HEK293T (cell line): ENCODE data around the gene DPPA2.
"Not testable (repeated sequence)": the region's sequence is repeated elsewhere in the genome, so short reads cannot be mapped to it uniquely, and the experiment has no call there.

Experiments used
- CTCF ChIA-PET: fragments of 350-600 bp; formaldehyde crosslinking; extraction: SDS; loops from one replicate; lab custom pipeline; 2021; ENCODE audit warnings: antibody characterized with exemption, inconsistent platforms; lab: Yijun Ruan, JAX
- POLR2A ChIA-PET: fragments of 350-600 bp; formaldehyde crosslinking; extraction: SDS; loops from one replicate; lab custom pipeline; 2020; ENCODE audit warnings: antibody characterized with exemption, inconsistent platforms; lab: Yijun Ruan, JAX
- DNase-seq: peaks from one replicate; pipeline ENCODE4 v3.0.0; 2012; ENCODE audit warnings: mixed read lengths; ENCODE audit errors: extremely low spot score
- ARNT ChIP-seq: fragments of 450-650 bp; IDR thresholded peaks from 2 replicates; pipeline ENCODE4 v1.6.1; 2017; ENCODE audit warnings: mild to moderate bottlenecking
- BHLHE40 ChIP-seq: fragments of 450-650 bp; IDR thresholded peaks from 2 replicates; pipeline ENCODE4 v1.6.1; 2016; ENCODE audit warnings: mild to moderate bottlenecking, moderate library complexity, borderline replicate concordance
- CTBP1 ChIP-seq: fragments of 450-650 bp; IDR thresholded peaks from 2 replicates; pipeline ENCODE4 v1.6.1; 2016; ENCODE audit warnings: borderline replicate concordance
- ELF4 ChIP-seq: fragments of 450-650 bp; IDR thresholded peaks from 2 replicates; pipeline ENCODE4 v1.6.1; 2017; ENCODE audit warnings: antibody characterized with exemption
- FOXA1 ChIP-seq: fragments of 450-650 bp; IDR thresholded peaks from 2 replicates; pipeline ENCODE4 v1.6.1; 2016; ENCODE audit warnings: mild to moderate bottlenecking
- FOXK2 ChIP-seq: fragments of 450-650 bp; IDR thresholded peaks from 2 replicates; pipeline ENCODE4 v1.6.1; 2016; ENCODE audit warnings: mild to moderate bottlenecking
- FOXM1 ChIP-seq: fragments of 450-650 bp; IDR thresholded peaks from 2 replicates; pipeline ENCODE4 v1.6.1; 2017; ENCODE audit warnings: mild to moderate bottlenecking, borderline replicate concordance
- HDGF ChIP-seq: fragments of 450-650 bp; IDR thresholded peaks from 2 replicates; pipeline ENCODE4 v1.6.1; 2017; ENCODE audit warnings: antibody characterized with exemption, borderline replicate concordance
- L3MBTL2 ChIP-seq: fragments of 450-650 bp; conservative IDR thresholded peaks from 2 replicates; pipeline ENCODE4 v1.6.1; 2016; ENCODE audit warnings: mild to moderate bottlenecking
- LEF1 ChIP-seq: fragments of 450-650 bp; IDR thresholded peaks from 2 replicates; pipeline ENCODE4 v1.6.1; 2017; ENCODE audit warnings: mild to moderate bottlenecking, borderline replicate concordance
- NFRKB ChIP-seq: fragments of 450-650 bp; IDR thresholded peaks from 2 replicates; pipeline ENCODE4 v1.6.1; 2016; ENCODE audit warnings: mild to moderate bottlenecking, moderate library complexity
- SP1 ChIP-seq: fragments of 450-650 bp; IDR thresholded peaks from 2 replicates; pipeline ENCODE4 v1.6.1; 2017
- SUZ12 ChIP-seq: fragments of 450-650 bp; IDR thresholded peaks from 2 replicates; pipeline ENCODE4 v1.6.1; 2016; ENCODE audit warnings: mild to moderate bottlenecking
- TARDBP ChIP-seq: fragments of 450-650 bp; IDR thresholded peaks from 2 replicates; pipeline ENCODE4 v1.6.1; 2016
- ZNF384 ChIP-seq: fragments of 450-650 bp; IDR thresholded peaks from 2 replicates; pipeline ENCODE4 v1.6.1; 2016
- TF ChIP-seq, protein P1 (sequence below): fragments of 450-650 bp; IDR thresholded peaks from 2 replicates; pipeline ENCODE4 v1.6.1; 2016

Gene DPPA2

GRCh38 chr3:109316162-109316730 lies at the start of gene DPPA2:
TSS of gene DPPA2 (minus strand) at chr3:109316517. CDS start at chr3:109314542, 1,975 bp downstream.
- CTCF ChIA-PET = no interaction called here
- POLR2A ChIA-PET = no interaction called here
- no peak for TF ChIP-seq ELF4
- TF ChIP-seq HDGF = no peak
- no peak for TF ChIP-seq FOXM1
- TF ChIP-seq CTBP1 = no peak
- no peak for DNase-seq

- ChIA-PET CTCF (no interaction called here), POLR2A (no interaction called here)
- no peak for TF ChIP-seq SP1
- TF ChIP-seq FOXM1 = no peak
- no peak for TF ChIP-seq TARDBP
- TF ChIP-seq ELF4 = no peak
- TF ChIP-seq FOXA1 = no peak
- TF ChIP-seq, protein P1, sequence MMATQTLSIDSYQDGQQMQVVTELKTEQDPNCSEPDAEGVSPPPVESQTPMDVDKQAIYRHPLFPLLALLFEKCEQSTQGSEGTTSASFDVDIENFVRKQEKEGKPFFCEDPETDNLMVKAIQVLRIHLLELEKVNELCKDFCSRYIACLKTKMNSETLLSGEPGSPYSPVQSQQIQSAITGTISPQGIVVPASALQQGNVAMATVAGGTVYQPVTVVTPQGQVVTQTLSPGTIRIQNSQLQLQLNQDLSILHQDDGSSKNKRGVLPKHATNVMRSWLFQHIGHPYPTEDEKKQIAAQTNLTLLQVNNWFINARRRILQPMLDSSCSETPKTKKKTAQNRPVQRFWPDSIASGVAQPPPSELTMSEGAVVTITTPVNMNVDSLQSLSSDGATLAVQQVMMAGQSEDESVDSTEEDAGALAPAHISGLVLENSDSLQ = no peak
- TF ChIP-seq SUZ12 = no peak
- no peak for TF ChIP-seq FOXK2
- TF ChIP-seq CTBP1 = no peak
- TF ChIP-seq NFRKB = no peak
- TF ChIP-seq ZNF384 = no peak
- no peak for TF ChIP-seq HDGF
- no peak for TF ChIP-seq LEF1
- no peak for TF ChIP-seq BHLHE40
- no peak for TF ChIP-seq L3MBTL2
- TF ChIP-seq ARNT = no peak
- DNase-seq = no peak
These were observed 47.8 kb upstream of the DPPA2 start for GRCh38 chr3:109364088-109364487.

DNA sequence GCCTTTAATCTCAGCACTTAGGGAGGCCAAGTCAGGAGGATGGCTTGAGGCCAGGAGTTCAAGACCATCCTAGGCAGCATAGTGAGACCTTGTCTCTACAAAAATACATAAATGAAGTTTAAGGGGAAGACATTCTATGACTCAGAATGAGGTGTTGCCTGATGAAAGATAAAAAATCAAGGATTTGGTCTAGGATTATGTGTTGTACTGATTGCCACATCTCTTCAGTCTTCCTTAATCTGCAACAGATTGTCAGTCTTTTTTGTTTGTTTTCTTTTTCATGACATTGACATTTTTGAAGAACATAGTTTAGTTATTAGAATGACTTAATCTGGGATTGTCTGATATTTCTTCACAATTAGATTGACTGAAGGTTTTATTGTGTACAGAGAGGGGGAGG lies 47.3 kb upstream of the DPPA2 start:
- no peak for TF ChIP-seq ELF4
- no peak for TF ChIP-seq BHLHE40
- no peak for TF ChIP-seq LEF1
- TF ChIP-seq L3MBTL2 = no peak
- TF ChIP-seq NFRKB = no peak
- no peak for TF ChIP-seq FOXM1
- TF ChIP-seq, protein P1 = no peak
- TF ChIP-seq FOXK2 = no peak
- TF ChIP-seq CTBP1 = no peak
- CTCF ChIA-PET = no interaction called here
- POLR2A ChIA-PET = no interaction called here
- no peak for DNase-seq

- no peak for TF ChIP-seq NFRKB
- TF ChIP-seq SUZ12 = no peak
- no peak for TF ChIP-seq ZNF384
- TF ChIP-seq BHLHE40 = no peak
- TF ChIP-seq ARNT = no peak
- TF ChIP-seq ELF4 = no peak
- no peak for TF ChIP-seq TARDBP
- no peak for DNase-seq
- POLR2A ChIA-PET = no interaction called here
- CTCF ChIA-PET = no interaction called here
These were observed 46.5 kb upstream of the DPPA2 start for GRCh38 chr3:109362823-109363222.

GRCh38 chr3:109358809-109359208 lies 42.5 kb upstream of the DPPA2 start:
- POLR2A ChIA-PET, DNase-seq: not testable (repeated sequence)
- CTCF ChIA-PET = interaction anchor here (0.7 kb wide), 1 partner anchor 1281 kb away, joined by 3 read pairs; no protein-coding TSS in a partner anchor

DNA sequence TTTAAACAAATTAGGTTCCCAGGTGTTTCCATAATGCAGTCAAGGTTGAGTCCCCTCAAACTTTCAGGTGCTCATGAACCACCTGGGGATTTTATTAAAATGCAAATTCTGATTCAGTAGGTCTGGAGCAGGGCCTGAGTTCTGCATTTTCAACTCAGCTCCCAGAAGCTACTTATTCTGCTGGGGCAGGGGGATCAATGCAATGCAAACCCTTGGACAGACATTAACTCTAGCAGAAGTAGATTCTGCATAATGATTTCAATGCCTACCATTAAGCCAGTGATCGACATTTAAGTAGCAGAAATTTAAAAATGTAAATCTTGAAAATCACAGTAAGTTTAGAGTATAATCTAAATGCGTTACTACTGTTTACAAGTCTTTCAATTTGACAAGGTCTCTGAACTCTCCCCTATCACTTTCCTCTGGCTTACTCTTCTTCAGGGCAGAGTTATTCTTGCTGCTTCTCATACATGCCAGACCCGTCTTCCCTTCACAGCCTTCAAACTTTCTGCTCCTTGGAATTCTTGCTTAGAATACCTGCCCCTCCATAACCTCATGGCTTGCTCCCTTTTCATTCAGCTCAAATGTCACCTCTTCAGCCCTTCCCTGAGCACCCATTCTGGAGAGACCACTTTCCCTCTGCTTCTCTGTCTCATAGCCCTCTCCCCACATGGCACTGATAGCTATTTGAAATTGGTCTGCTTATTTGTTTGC lies 40.3 kb upstream of the DPPA2 start:
- no peak for DNase-seq
- CTCF ChIA-PET = no interaction called here
- POLR2A ChIA-PET = no interaction called here
- no peak for TF ChIP-seq SUZ12
- TF ChIP-seq SP1 = no peak
- no peak for TF ChIP-seq NFRKB
- TF ChIP-seq LEF1 = no peak
- TF ChIP-seq FOXM1 = no peak
- no peak for TF ChIP-seq L3MBTL2
- no peak for TF ChIP-seq HDGF
- TF ChIP-seq TARDBP = no peak
- no peak for TF ChIP-seq FOXA1
- no peak for TF ChIP-seq CTBP1
